Fibroblast of pulmonary artery (primary cell): ENCODE measurements around the gene PIGW.

Source experiments
- DNase-seq: peaks from one replicate; pipeline ENCODE4 v3.0.0-alpha.2; 2010; ENCODE audit warnings: low read depth
- H3K4me3 ChIP-seq: replicated peaks from 2 replicates; pipeline ENCODE4 v1.5.1; 2011; ENCODE audit warnings: low read depth, mild to moderate bottlenecking, control low read depth, low read length, moderate library complexity
- TF ChIP-seq, protein P1 (sequence below): IDR thresholded peaks from 2 replicates; pipeline ENCODE4 v1.5.1; 2011; ENCODE audit warnings: mild to moderate bottlenecking, control low read depth, low read length, inconsistent platforms; ENCODE audit errors: missing control alignments

PIGW gene

DNA sequence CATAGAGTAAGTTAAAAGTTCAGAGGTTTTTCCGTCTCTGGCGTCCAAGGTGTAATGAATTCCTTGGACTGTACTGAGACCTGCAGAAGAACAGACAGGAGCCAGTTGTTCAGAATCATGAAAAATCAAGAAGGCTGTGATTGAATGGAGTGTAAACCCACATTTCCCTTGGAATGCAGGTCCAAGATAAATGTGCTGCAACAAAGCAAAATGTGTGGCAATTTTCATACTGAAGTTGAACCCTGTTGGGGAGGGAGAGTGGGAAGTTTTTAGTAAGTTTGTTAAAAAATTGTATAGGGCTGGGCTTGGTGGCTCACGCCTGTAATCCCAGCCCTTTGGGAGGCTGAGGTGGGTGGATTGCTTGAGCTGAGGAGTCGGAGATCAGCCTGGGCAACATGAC, 31.3 kb downstream of the PIGW start:
- DNase-seq = peak; percentile 21
- TF ChIP-seq, protein P1, sequence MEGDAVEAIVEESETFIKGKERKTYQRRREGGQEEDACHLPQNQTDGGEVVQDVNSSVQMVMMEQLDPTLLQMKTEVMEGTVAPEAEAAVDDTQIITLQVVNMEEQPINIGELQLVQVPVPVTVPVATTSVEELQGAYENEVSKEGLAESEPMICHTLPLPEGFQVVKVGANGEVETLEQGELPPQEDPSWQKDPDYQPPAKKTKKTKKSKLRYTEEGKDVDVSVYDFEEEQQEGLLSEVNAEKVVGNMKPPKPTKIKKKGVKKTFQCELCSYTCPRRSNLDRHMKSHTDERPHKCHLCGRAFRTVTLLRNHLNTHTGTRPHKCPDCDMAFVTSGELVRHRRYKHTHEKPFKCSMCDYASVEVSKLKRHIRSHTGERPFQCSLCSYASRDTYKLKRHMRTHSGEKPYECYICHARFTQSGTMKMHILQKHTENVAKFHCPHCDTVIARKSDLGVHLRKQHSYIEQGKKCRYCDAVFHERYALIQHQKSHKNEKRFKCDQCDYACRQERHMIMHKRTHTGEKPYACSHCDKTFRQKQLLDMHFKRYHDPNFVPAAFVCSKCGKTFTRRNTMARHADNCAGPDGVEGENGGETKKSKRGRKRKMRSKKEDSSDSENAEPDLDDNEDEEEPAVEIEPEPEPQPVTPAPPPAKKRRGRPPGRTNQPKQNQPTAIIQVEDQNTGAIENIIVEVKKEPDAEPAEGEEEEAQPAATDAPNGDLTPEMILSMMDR = no peak
- no peak overlapping the region for H3K4me3 ChIP-seq

DNA sequence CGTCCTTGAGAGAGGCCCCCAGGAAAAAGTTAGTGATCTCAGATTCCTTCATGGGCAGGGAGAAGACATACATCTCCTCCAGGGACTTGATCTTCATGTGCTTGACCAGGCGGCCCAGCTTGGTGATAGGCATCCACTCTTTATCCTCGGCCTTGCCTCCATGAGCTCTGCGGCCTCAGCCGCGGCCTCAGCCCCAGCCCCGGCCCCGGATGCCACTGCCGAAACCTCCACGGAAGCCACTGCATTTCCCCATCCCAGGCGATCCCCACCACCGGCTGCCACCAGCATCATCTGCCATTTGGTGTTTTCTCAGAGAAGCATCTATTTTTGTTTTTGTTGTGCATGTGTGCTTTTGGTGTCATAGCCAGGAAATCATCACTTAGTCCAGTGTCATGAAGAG, 40.2 kb downstream of the PIGW start:
- DNase-seq = no peak
- TF ChIP-seq, protein P1 = no peak
- H3K4me3 ChIP-seq = no peak overlapping the region

GRCh38 chr17:36576793-36577192, 42.0 kb downstream of the PIGW start:
- DNase-seq = no peak

DNA sequence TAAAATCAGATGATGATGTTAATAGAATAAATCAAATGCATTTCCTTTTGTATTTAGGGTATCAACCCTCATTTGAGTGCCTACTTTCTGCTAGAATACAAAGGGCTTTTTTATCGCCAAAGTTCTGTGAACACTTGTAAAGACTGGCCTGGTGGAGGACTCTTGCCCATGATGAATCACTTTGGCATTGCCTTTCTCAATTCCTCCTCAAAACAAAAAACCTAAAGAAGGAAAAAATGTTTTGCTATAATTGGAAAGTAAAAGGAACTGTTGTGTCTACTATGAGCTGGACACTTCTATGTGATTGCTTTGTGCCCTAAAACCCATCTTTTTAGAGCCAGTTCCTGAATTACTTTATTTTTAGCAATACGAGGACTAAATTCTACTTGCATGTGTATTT, 43.9 kb downstream of the PIGW start:
- H3K4me3 ChIP-seq = no peak overlapping the region
- no peak for DNase-seq
- TF ChIP-seq, protein P1 = no peak

More at GRCh38 chr17:36576793-36577192, 42.0 kb downstream of the PIGW start:
- no peak overlapping the region for H3K4me3 ChIP-seq
- TF ChIP-seq, protein P1 = no peak

DNA sequence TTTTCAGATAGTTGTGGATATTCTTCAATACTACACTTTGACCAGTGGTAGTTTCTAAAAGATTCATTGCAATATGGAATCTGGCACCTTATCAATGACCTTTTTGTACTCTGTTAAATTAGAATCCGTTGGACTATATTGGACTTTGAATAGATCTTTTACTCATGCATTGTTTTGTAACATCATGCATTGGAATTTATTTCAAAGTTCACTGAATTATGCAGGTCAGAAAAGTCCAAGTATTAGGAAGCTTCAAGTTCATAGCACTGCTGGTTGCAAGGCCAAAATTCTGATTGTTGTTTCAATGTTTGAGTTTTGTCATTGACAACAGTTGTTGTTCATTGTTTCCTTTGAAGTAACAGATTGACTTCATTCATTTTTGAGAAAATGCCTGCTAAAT, 49.0 kb downstream of the PIGW start:
- H3K4me3 ChIP-seq = no peak overlapping the region
- DNase-seq = no peak
- TF ChIP-seq, protein P1 = no peak

- TF ChIP-seq, protein P1 = no peak
- DNase-seq = no peak
Measured at GRCh38 chr17:36586138-36586537, 51.4 kb downstream of the PIGW start.

More at GRCh38 chr17:36586138-36586537, 51.4 kb downstream of the PIGW start:
- no peak overlapping the region for H3K4me3 ChIP-seq
